PFSK-1 (cell line): ENCODE measurements around the gene TNFRSF4.

Experiments
- POLR2AphosphoS5 ChIP-seq: IDR thresholded peaks from 2 replicates; pipeline ENCODE4 v1.6.1; 2012; ENCODE audit warnings: low read depth, mild to moderate bottlenecking, control low read depth, low read length, moderate library complexity
- REST ChIP-seq, 2 experiments: IDR thresholded peaks; 2 replicates each; pipeline versions ENCODE4 v1.6.1 to v1.8.0; 2011 to 2012; ENCODE audit warnings: low read depth in 2 of 2, low read length in 2 of 2, control low read depth in 1 of 2, inconsistent platforms in 1 of 2, mild to moderate bottlenecking in 1 of 2, moderate library complexity in 1 of 2; ENCODE audit not compliant: insufficient read depth in 1 of 2
- SIN3A ChIP-seq: IDR thresholded peaks from 2 replicates; pipeline ENCODE4 v1.6.1; 2012; ENCODE audit warnings: mild to moderate bottlenecking, low read length, moderate library complexity, borderline replicate concordance; ENCODE audit not compliant: insufficient read depth
- TAF1 ChIP-seq: IDR thresholded peaks from 2 replicates; pipeline ENCODE4 v1.6.1; 2012; ENCODE audit warnings: low read length, control low read depth, borderline replicate concordance; ENCODE audit not compliant: insufficient read depth

DNA sequence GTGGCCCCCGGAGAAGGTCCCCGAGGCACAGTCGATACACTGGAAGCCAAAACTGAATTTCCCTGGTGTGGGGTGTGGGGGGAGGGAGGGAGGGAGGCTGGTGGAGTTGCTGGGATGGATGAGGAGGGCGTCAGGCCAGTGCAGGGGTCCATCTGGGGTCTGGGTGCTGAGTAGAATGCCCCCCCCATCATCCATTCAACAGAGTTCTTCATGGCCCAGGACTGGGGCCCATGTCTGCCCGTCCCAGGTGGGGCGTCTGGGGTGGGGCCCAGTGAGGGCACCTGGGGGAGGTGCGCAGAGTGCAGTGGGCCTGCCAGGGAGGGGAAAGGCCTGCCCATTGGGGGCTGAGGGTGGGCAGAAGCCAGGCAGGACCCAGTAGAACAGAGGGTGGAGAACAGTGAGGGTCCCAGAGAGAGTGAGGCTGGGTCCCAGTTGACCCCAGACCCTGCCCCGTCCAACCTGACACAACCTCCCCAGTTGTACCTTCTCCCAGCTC, 9.5 kb downstream of the TNFRSF4 start:
- TF ChIP-seq SIN3A (no peak), TAF1 (no peak), REST (IDR thresholded peaks at IDR 0.05; ENCODE audit: insufficient read depth in 1 of 2, low read depth in 2 of 2, low read length in 2 of 2) (no peak), POLR2AphosphoS5 (no peak)
